Duodenal mucosa (tissue), 2 donors: ENCODE measurements around the gene MET.

ENCODE experiments used
- H3K27ac ChIP-seq: one replicate; pipeline ENCODE4 v1.7.0; 2013; ENCODE audit warnings: low read depth, low read length
- H3K27me3 ChIP-seq, 2 donors: one replicate each; pipeline ENCODE4 v1.7.0; 2013; ENCODE audit warnings: low read length in 2 of 2, control low read depth in 1 of 2; ENCODE audit not compliant: insufficient read depth in 2 of 2, control insufficient read depth in 1 of 2
- H3K36me3 ChIP-seq, 2 donors: one replicate each; pipeline ENCODE4 v1.7.0; 2013; ENCODE audit warnings: low read length in 2 of 2, control low read depth in 1 of 2; ENCODE audit not compliant: insufficient read depth in 2 of 2, control insufficient read depth in 1 of 2
- H3K4me1 ChIP-seq, 2 donors: one replicate each; pipeline ENCODE4 v1.7.0; 2013; ENCODE audit warnings: low read length in 2 of 2, control low read depth in 1 of 2; ENCODE audit not compliant: insufficient read depth in 2 of 2, control insufficient read depth in 1 of 2
- H3K4me3 ChIP-seq, 2 donors: one replicate each; pipeline ENCODE4 v1.7.0; 2013; ENCODE audit warnings: low read length in 2 of 2, low read depth in 1 of 2
- H3K9ac ChIP-seq, 2 donors: one replicate each; pipeline ENCODE4 v1.7.0; 2013; ENCODE audit warnings: low read length in 2 of 2, low read depth in 1 of 2
- H3K9me3 ChIP-seq, 2 donors: one replicate each; pipeline ENCODE4 v1.7.0; 2013; ENCODE audit warnings: low read length in 2 of 2, control low read depth in 1 of 2; ENCODE audit not compliant: control insufficient read depth in 1 of 2

MET gene

GRCh38 chr7:116675812-116676355, 3.9 kb downstream of the MET start:
- Histone ChIP-seq H3K9me3 (no peaks in the 10 kb centered on the region), H3K4me1 (peaks cover 0 to 11% of the 10 kb centered on the region in 2 donors), H3K27ac (no peak overlapping the region), H3K9ac (no peak overlapping the region), H3K36me3 (no peaks in the 10 kb centered on the region), H3K4me3 (no peak overlapping the region), H3K27me3 (peaks cover 0 to 3% of the 10 kb centered on the region in 2 donors)

GRCh38 chr7:116678780-116679179, 6.8 kb downstream of the MET start:
- Histone ChIP-seq H3K27me3 (no peaks in the 10 kb centered on the region), H3K4me1 (no peaks in the 10 kb centered on the region), H3K9ac (no peak overlapping the region), H3K4me3 (no peak overlapping the region), H3K9me3 (no peaks in the 10 kb centered on the region), H3K27ac (no peak overlapping the region), H3K36me3 (no peaks in the 10 kb centered on the region)

GRCh38 chr7:116679500-116679899, 7.5 kb downstream of the MET start:
- Histone ChIP-seq H3K9ac (no peak overlapping the region), H3K9me3 (no peaks in the 10 kb centered on the region), H3K36me3 (no peaks in the 10 kb centered on the region), H3K4me3 (no peak overlapping the region), H3K27ac (no peak overlapping the region), H3K27me3 (no peaks in the 10 kb centered on the region), H3K4me1 (no peaks in the 10 kb centered on the region)

GRCh38 chr7:116683786-116684185, 11.8 kb downstream of the MET start:
- Histone ChIP-seq H3K4me1 (peaks cover 0 to 9% of the 10 kb centered on the region in 2 donors), H3K27ac (no peak overlapping the region), H3K27me3 (no peaks in the 10 kb centered on the region), H3K9me3 (no peaks in the 10 kb centered on the region), H3K36me3 (no peaks in the 10 kb centered on the region), H3K4me3 (no peak overlapping the region), H3K9ac (no peak overlapping the region)

- no peak overlapping the region for H3K9ac ChIP-seq
- no peaks in the 10 kb centered on the region for H3K27me3 ChIP-seq
- no peaks in the 10 kb centered on the region for H3K9me3 ChIP-seq
- H3K27ac ChIP-seq, result no peak overlapping the region
- no peaks in the 10 kb centered on the region for H3K36me3 ChIP-seq
- peaks cover 0 to 9% of the 10 kb centered on the region in 2 donors for H3K4me1 ChIP-seq
- no peak overlapping the region for H3K4me3 ChIP-seq
Measured at GRCh38 chr7:116686033-116686432, 14.0 kb downstream of the MET start.

- no peaks in the 10 kb centered on the region for H3K9me3 ChIP-seq
- no peak overlapping the region for H3K27ac ChIP-seq
- H3K4me1 ChIP-seq, result peaks cover 0 to 9% of the 10 kb centered on the region in 2 donors
- H3K27me3 ChIP-seq, result no peaks in the 10 kb centered on the region
- H3K36me3 ChIP-seq, result no peaks in the 10 kb centered on the region
- H3K4me3 ChIP-seq, result no peak overlapping the region
- no peak overlapping the region for H3K9ac ChIP-seq
Measured at GRCh38 chr7:116686812-116687419, 14.9 kb downstream of the MET start.

GRCh38 chr7:116687801-116688201, 15.8 kb downstream of the MET start:
- H3K27ac ChIP-seq, result no peak overlapping the region
- H3K4me1 ChIP-seq, result peaks cover 0 to 9% of the 10 kb centered on the region in 2 donors
- no peak overlapping the region for H3K9ac ChIP-seq
- no peak overlapping the region for H3K4me3 ChIP-seq
- H3K36me3 ChIP-seq, result no peaks in the 10 kb centered on the region
- H3K9me3 ChIP-seq, result no peaks in the 10 kb centered on the region
- no peaks in the 10 kb centered on the region for H3K27me3 ChIP-seq

GRCh38 chr7:116689790-116690259, 17.8 kb downstream of the MET start:
- H3K27ac ChIP-seq, result no peak overlapping the region
- peaks cover 0 to 9% of the 10 kb centered on the region in 2 donors for H3K4me1 ChIP-seq

GRCh38 chr7:116691664-116692063, 19.7 kb downstream of the MET start:
- H3K4me3 ChIP-seq, result no peak overlapping the region
- peaks cover 0 to 9% of the 10 kb centered on the region in 2 donors for H3K4me1 ChIP-seq
- no peaks in the 10 kb centered on the region for H3K36me3 ChIP-seq
- no peak overlapping the region for H3K27ac ChIP-seq
- no peaks in the 10 kb centered on the region for H3K27me3 ChIP-seq
- H3K9ac ChIP-seq, result no peak overlapping the region
- H3K9me3 ChIP-seq, result no peaks in the 10 kb centered on the region

More at GRCh38 chr7:116689790-116690259, 17.8 kb downstream of the MET start:
- no peaks in the 10 kb centered on the region for H3K27me3 ChIP-seq
- H3K9ac ChIP-seq, result no peak overlapping the region
- H3K36me3 ChIP-seq, result no peaks in the 10 kb centered on the region
- H3K4me3 ChIP-seq, result no peak overlapping the region
- no peaks in the 10 kb centered on the region for H3K9me3 ChIP-seq

GRCh38 chr7:116692401-116693308, 20.7 kb downstream of the MET start:
- Histone ChIP-seq H3K27ac (no peak overlapping the region), H3K4me3 (no peak overlapping the region), H3K9ac (no peak overlapping the region), H3K27me3 (no peaks in the 10 kb centered on the region), H3K4me1 (peaks cover 0 to 5% of the 10 kb centered on the region in 2 donors), H3K9me3 (no peaks in the 10 kb centered on the region), H3K36me3 (no peaks in the 10 kb centered on the region)
